CD14-positive monocyte (primary cell): ENCODE results near the gene PHKA1. TPM values are rescaled to one million over a fixed set of nuclear protein-coding genes. Genes with fewer than 3 reads are reported as not detected.

Experiments used
- DNase-seq, 3 donors: peaks; one replicate each; pipeline ENCODE4 v3.0.0-alpha.2; 2011 to 2022
- H2AFZ ChIP-seq: 2 replicates; pipeline ENCODE4 v1.6.0; 2012; ENCODE audit warnings: mild to moderate bottlenecking, low read depth, low read length, inconsistent platforms; ENCODE audit not compliant: insufficient read depth, poor library complexity, severe bottlenecking
- H3K27ac ChIP-seq, 2 donors: 1 replicate in 1 of 2; 2 replicates in 1 of 2; pipeline ENCODE4 v1.5.1; 2012 to 2013; ENCODE audit warnings: low read length in 2 of 2, control low read depth in 1 of 2, inconsistent platforms in 1 of 2, low read depth in 1 of 2, mild to moderate bottlenecking in 1 of 2
- H3K27me3 ChIP-seq, 2 donors: one replicate each; pipeline versions ENCODE4 v1.6.0 to v1.6.1; 2011 to 2013; ENCODE audit warnings: low read length in 2 of 2; ENCODE audit not compliant: control insufficient read depth in 2 of 2, insufficient read depth in 2 of 2
- H3K36me3 ChIP-seq, 2 donors: replicated peaks in 1 of 2; 1 replicate in 1 of 2; 2 replicates in 1 of 2; pipeline versions ENCODE4 v1.5.1 to v1.6.1; 2012 to 2013; ENCODE audit warnings: low read length in 2 of 2, control low read depth in 1 of 2, inconsistent platforms in 1 of 2, mild to moderate bottlenecking in 1 of 2; ENCODE audit not compliant: insufficient read depth in 2 of 2, control insufficient read depth in 1 of 2
- H3K4me1 ChIP-seq, 2 donors: 1 replicate in 1 of 2; 2 replicates in 1 of 2; pipeline versions ENCODE4 v1.5.1 to v1.6.1; 2012 to 2013; ENCODE audit warnings: low read length in 2 of 2, control low read depth in 1 of 2, inconsistent platforms in 1 of 2, mild to moderate bottlenecking in 1 of 2, moderate library complexity in 1 of 2; ENCODE audit not compliant: insufficient read depth in 2 of 2, control insufficient read depth in 1 of 2
- H3K4me2 ChIP-seq: replicated peaks from 2 replicates; pipeline ENCODE3; 2012; ENCODE audit warnings: low read length, moderate library complexity, mild to moderate bottlenecking; ENCODE audit not compliant: poor library complexity, severe bottlenecking; ENCODE audit errors: extremely low read depth
- H3K4me3 ChIP-seq, 3 experiments: fragments of 200-600 bp in 1 of 3; sonication (generic) in 1 of 3; replicated peaks in 1 of 3; 1 replicate in 2 of 3; 2 replicates in 1 of 3; pipeline ENCODE4 v1.5.1; 2011 to 2013; ENCODE audit warnings: low read length in 3 of 3, mild to moderate bottlenecking in 3 of 3, control low read depth in 2 of 3, low read depth in 2 of 3, inconsistent platforms in 1 of 3, moderate library complexity in 1 of 3
- H3K79me2 ChIP-seq: 2 replicates; pipeline ENCODE4 v1.6.0; 2012; ENCODE audit warnings: mild to moderate bottlenecking, control low read depth, inconsistent platforms, low read length, moderate library complexity; ENCODE audit not compliant: insufficient read depth
- H3K9ac ChIP-seq: 2 replicates; pipeline ENCODE4 v1.6.0; 2017; ENCODE audit warnings: low read length, mild to moderate bottlenecking; ENCODE audit not compliant: insufficient read depth, poor library complexity, severe bottlenecking
- H3K9me3 ChIP-seq, 2 donors: replicated peaks in 1 of 2; 1 replicate in 1 of 2; 2 replicates in 1 of 2; pipeline versions ENCODE4 v1.5.1 to v1.6.1; 2012 to 2013; ENCODE audit warnings: low read length in 2 of 2, control low read depth in 1 of 2; ENCODE audit not compliant: control insufficient read depth in 1 of 2, insufficient read depth in 1 of 2
- H4K20me1 ChIP-seq: 2 replicates; pipeline ENCODE4 v1.6.0; 2012; ENCODE audit warnings: mild to moderate bottlenecking, low read length, control low read depth, moderate library complexity; ENCODE audit not compliant: insufficient read depth
- H3K27ac Mint-ChIP-seq, 7 donors: one replicate each; pipeline ENCODE4 v1.8.0; 2020; ENCODE audit warnings: mild to moderate bottlenecking in 7 of 7, mixed read lengths in 7 of 7, moderate library complexity in 6 of 7, inconsistent platforms in 2 of 7
- H3K27me3 Mint-ChIP-seq, 3 donors: one replicate each; pipeline ENCODE4 v1.8.0; 2021 to 2022; ENCODE audit warnings: low read depth in 3 of 3, mild to moderate bottlenecking in 3 of 3, mixed read lengths in 3 of 3, moderate library complexity in 3 of 3, inconsistent platforms in 1 of 3
- H3K36me3 Mint-ChIP-seq, 2 donors: one replicate each; pipeline ENCODE4 v1.8.0; 2020; ENCODE audit warnings: mixed read lengths in 2 of 2, inconsistent platforms in 1 of 2, mild to moderate bottlenecking in 1 of 2
- H3K4me1 Mint-ChIP-seq: one replicate; pipeline ENCODE4 v1.8.0; 2020; ENCODE audit warnings: mild to moderate bottlenecking, mixed read lengths
- H3K4me3 Mint-ChIP-seq, 2 donors: one replicate each; pipeline ENCODE4 v1.8.0; 2020; ENCODE audit warnings: mild to moderate bottlenecking in 2 of 2, mixed read lengths in 2 of 2, moderate library complexity in 1 of 2
- H3K9me3 Mint-ChIP-seq, 7 donors: one replicate each; pipeline ENCODE4 v1.8.0; 2020 to 2022; ENCODE audit warnings: mixed read lengths in 7 of 7, mild to moderate bottlenecking in 6 of 7, moderate library complexity in 6 of 7, inconsistent platforms in 2 of 7
- CTCF ChIP-seq: fragments of 200-600 bp; IDR thresholded peaks from one replicate; pipeline ENCODE4 v1.8.0; 2022; ENCODE audit warnings: antibody characterized with exemption, mild to moderate bottlenecking
- WGBS: methylation state at CpG from one replicate; pipeline ENCODE4 v1.1.5; 2013; ENCODE audit warnings: missing lambda C conversion rate; ENCODE audit not compliant: insufficient coverage; 5-methylcytosine and 5-hydroxymethylcytosine counted together
- intact Hi-C, 2 donors: fragments of 100-400 bp; cut with micrococcal nuclease; formaldehyde crosslinking; loops; one replicate each; pipeline versions ENCODE4 v1.15.0 to v1.15.1; 2023
- polyA plus RNA-seq, 3 donors: library from polyadenylated mRNA; depleted of rRNA in 1 of 3; unstranded in 2 of 3; stranded (reverse) in 1 of 3; fragments of 300-500 nt in 2 of 3; fragments of >200 nt in 1 of 3; fragmentation: Illumina TruSeq in 2 of 3; gene quantifications; 1 replicate in 2 of 3; 2 replicates in 1 of 3; pipeline ENCODE4 v1.2.3, GENCODE V29; 2012 to 2021

Gene PHKA1
- polyA plus RNA-seq, 3 donors = 0.01 TPM; not detected in 2

DNA sequence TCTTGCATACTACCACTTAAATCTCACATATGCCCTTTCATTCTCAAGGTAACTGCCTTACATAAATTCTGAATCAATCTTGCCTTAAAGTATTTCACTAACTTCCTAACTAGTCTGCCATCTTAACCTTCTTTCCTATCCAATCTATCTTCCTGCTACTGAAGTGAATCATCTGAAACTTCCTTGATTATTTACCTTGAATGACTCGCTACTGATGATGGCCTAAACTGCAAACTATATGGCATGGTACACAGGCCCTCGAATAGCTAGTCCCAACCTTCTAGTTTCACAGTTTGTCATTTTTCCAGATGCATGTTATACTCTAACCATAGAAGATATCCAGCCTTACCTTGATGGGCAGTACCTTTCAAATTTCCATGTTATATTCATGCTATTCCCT lies 19.9 kb downstream of the PHKA1 start:
- DNase-seq = no peak
- H3K79me2 ChIP-seq = no peaks in the 10 kb centered on the region
- no peaks in the 10 kb centered on the region for H4K20me1 ChIP-seq
- H3K4me2 ChIP-seq = no peak overlapping the region
- no peak overlapping the region for H2AFZ ChIP-seq
- no peaks in the 10 kb centered on the region for H3K27me3 ChIP-seq
- H3K27ac ChIP-seq = no peak overlapping the region
- no peaks in the 10 kb centered on the region for H3K4me1 ChIP-seq
- no peaks in the 10 kb centered on the region for H3K9me3 ChIP-seq
- Mint-ChIP-seq H3K4me3 (no peak overlapping the region), H3K27ac (no peak overlapping the region), H3K4me1 (no peaks in the 10 kb centered on the region), H3K9me3 (no peaks in the 10 kb centered on the region), H3K27me3 (peaks cover 0 to 4% (median 0%) of the 10 kb centered on the region in 3 donors), H3K36me3 (no peaks in the 10 kb centered on the region)
- no peaks in the 10 kb centered on the region for H3K36me3 ChIP-seq
- intact Hi-C loops = no loop called here
- no peak overlapping the region for H3K9ac ChIP-seq
- no CpG with 5 or more reads among the region's 2 CpGs for WGBS
- H3K4me3 ChIP-seq = no peak overlapping the region
- no peak for TF ChIP-seq CTCF

DNA sequence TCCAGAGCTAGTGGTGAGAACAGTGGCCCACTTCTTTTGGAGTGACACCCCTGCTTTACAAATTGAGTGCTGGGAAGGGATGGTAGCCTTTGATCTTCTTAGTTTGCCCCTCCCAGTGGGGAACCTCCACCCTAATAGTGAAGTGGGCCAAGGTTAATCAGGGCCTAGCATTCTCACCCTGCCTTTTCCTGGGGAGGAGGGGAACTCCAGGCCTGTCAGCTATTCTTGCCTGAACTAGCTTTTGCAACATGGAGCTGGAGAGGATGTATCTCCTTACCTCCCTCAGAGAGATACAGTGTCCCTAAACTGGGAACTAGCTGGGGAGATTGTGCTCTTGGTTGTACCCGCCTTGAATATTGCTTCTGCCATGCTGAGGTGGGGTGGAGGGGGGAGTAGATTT lies 20.6 kb downstream of the PHKA1 start:
- Histone ChIP-seq H3K27me3 (no peaks in the 10 kb centered on the region), H4K20me1 (no peaks in the 10 kb centered on the region), H3K9me3 (no peaks in the 10 kb centered on the region), H3K36me3 (no peaks in the 10 kb centered on the region), H3K79me2 (no peaks in the 10 kb centered on the region), H3K4me1 (no peaks in the 10 kb centered on the region), H2AFZ (no peak overlapping the region), H3K9ac (no peak overlapping the region), H3K4me3 (no peak overlapping the region), H3K27ac (no peak overlapping the region), H3K4me2 (no peak overlapping the region)
- WGBS = no CpG with 5 or more reads among the region's 1 CpG
- Mint-ChIP-seq H3K36me3 (no peaks in the 10 kb centered on the region), H3K27me3 (peaks cover 0 to 6% (median 0%) of the 10 kb centered on the region in 3 donors), H3K27ac (no peak overlapping the region), H3K4me3 (no peak overlapping the region), H3K4me1 (no peaks in the 10 kb centered on the region), H3K9me3 (no peaks in the 10 kb centered on the region)
- no peak for DNase-seq
- intact Hi-C loops = no loop called here
- no peak for TF ChIP-seq CTCF
